ENCODE measurements around the gene KRTAP12-2.

DNA sequence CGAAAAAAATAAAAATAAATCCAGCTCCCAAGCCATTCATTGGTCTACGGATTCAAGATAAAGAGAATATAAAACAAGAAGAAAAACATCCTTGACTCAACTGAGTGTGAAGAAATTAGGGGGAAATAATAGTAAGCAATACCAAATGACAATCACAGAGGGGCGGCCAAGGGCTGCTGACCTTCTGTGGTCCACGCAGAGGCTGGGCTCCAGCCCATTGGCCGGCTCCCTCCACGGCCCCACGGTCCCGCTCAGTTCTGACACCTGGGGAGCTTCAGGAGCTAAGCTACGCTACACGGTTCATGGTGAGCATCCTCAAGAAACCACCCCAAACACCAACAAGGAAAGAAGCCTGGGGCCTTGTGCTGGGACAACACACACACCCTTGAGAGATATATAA lies 29.8 kb upstream of the KRTAP12-2 start:
- TF ChIP-seq CTCF (IDR thresholded peaks at IDR 0.05) (no peak), POLR2A (IDR thresholded peaks at IDR 0.05) (no peak)
